MM.1S (cell line): ENCODE data around the gene SH3TC2.

Experiments used
- DNase-seq: peaks from one replicate; pipeline ENCODE4 v3.0.0-alpha.2; 2015
- H2AFZ ChIP-seq: fragments of 300-600 bp; sonication (generic); 2 replicates; pipeline ENCODE4 v1.6.0; 2016; ENCODE audit warnings: antibody characterized with exemption, low read length
- H3F3A ChIP-seq: fragments of 300-600 bp; sonication (generic); 2 replicates; pipeline ENCODE4 v1.6.1; 2016; ENCODE audit warnings: mild to moderate bottlenecking, antibody characterized with exemption, low read length, moderate library complexity, mixed read lengths; ENCODE audit not compliant: insufficient read depth
- H3K27ac ChIP-seq: fragments of 300-600 bp; sonication (generic); 2 replicates; pipeline ENCODE4 v1.5.1; 2016; ENCODE audit warnings: mild to moderate bottlenecking, low read length
- H3K27me3 ChIP-seq: fragments of 300-600 bp; sonication (generic); replicated peaks from 2 replicates; pipeline ENCODE4 v1.6.0; 2016; ENCODE audit warnings: low read length; ENCODE audit not compliant: insufficient read depth
- H3K36me3 ChIP-seq: fragments of 300-600 bp; sonication (generic); replicated peaks from 2 replicates; pipeline ENCODE4 v1.6.1; 2016; ENCODE audit warnings: mild to moderate bottlenecking, low read length, mixed read lengths; ENCODE audit not compliant: insufficient read depth
- H3K4me1 ChIP-seq: fragments of 300-600 bp; sonication (generic); 2 replicates; pipeline ENCODE4 v1.6.1; 2016; ENCODE audit warnings: low read length, mixed read lengths
- H3K4me2 ChIP-seq: fragments of 300-600 bp; sonication (generic); 2 replicates; pipeline ENCODE4 v1.6.0; 2016; ENCODE audit warnings: low read depth, low read length
- H3K4me3 ChIP-seq: fragments of 300-600 bp; sonication (generic); 2 replicates; pipeline ENCODE4 v1.5.1; 2016; ENCODE audit warnings: low read length, mixed read lengths
- H3K79me2 ChIP-seq: fragments of 300-600 bp; sonication (generic); 2 replicates; pipeline ENCODE4 v1.6.1; 2016; ENCODE audit warnings: mixed run types, low read length, mixed read lengths
- H3K9ac ChIP-seq: fragments of 300-600 bp; sonication (generic); 2 replicates; pipeline ENCODE4 v1.6.1; 2016; ENCODE audit warnings: low read length, mixed read lengths
- H3K9me2 ChIP-seq: fragments of 300-600 bp; sonication (generic); replicated peaks from 2 replicates; pipeline ENCODE4 v1.6.1; 2016; ENCODE audit warnings: mild to moderate bottlenecking, low read length, mixed read lengths; ENCODE audit not compliant: insufficient read depth
- H3K9me3 ChIP-seq: fragments of 300-600 bp; sonication (generic); replicated peaks from 2 replicates; pipeline ENCODE4 v1.6.1; 2016; ENCODE audit warnings: mild to moderate bottlenecking, low read length, mixed read lengths; ENCODE audit not compliant: insufficient read depth
- H4K20me1 ChIP-seq: fragments of 300-600 bp; sonication (generic); 2 replicates; pipeline ENCODE4 v1.6.1; 2016; ENCODE audit warnings: mild to moderate bottlenecking, low read length, moderate library complexity, mixed read lengths; ENCODE audit not compliant: insufficient read depth
- EZH2 ChIP-seq: fragments of 300-600 bp; sonication (generic); optimal IDR thresholded peaks from 2 replicates; pipeline ENCODE3; 2017; ENCODE audit warnings: low read depth, mild to moderate bottlenecking, antibody characterized with exemption, low read length, mixed read lengths
- EZH2phosphoT487 ChIP-seq: fragments of 300-600 bp; sonication (generic); IDR thresholded peaks from 2 replicates; pipeline ENCODE4 v1.6.1; 2018; ENCODE audit warnings: antibody characterized with exemption, low read length
- TF ChIP-seq, protein P1 (sequence below): fragments of 300-600 bp; sonication (generic); IDR thresholded peaks from 2 replicates; pipeline ENCODE4 v1.5.1; 2016; ENCODE audit warnings: antibody characterized with exemption, low read length, mixed read lengths

SH3TC2 gene

GRCh38 chr5:149073213-149073612 lies 10.4 kb upstream of the SH3TC2 start:
- H3K79me2 ChIP-seq, result no peaks in the 10 kb centered on the region
- TF ChIP-seq EZH2phosphoT487 (no peak), EZH2 (no peak)
- TF ChIP-seq, protein P1, sequence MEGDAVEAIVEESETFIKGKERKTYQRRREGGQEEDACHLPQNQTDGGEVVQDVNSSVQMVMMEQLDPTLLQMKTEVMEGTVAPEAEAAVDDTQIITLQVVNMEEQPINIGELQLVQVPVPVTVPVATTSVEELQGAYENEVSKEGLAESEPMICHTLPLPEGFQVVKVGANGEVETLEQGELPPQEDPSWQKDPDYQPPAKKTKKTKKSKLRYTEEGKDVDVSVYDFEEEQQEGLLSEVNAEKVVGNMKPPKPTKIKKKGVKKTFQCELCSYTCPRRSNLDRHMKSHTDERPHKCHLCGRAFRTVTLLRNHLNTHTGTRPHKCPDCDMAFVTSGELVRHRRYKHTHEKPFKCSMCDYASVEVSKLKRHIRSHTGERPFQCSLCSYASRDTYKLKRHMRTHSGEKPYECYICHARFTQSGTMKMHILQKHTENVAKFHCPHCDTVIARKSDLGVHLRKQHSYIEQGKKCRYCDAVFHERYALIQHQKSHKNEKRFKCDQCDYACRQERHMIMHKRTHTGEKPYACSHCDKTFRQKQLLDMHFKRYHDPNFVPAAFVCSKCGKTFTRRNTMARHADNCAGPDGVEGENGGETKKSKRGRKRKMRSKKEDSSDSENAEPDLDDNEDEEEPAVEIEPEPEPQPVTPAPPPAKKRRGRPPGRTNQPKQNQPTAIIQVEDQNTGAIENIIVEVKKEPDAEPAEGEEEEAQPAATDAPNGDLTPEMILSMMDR, result no peak
- DNase-seq, result no peak
- H3F3A ChIP-seq, result no peaks in the 10 kb centered on the region
- H3K9ac ChIP-seq, result no peak overlapping the region
- H2AFZ ChIP-seq, result no peak overlapping the region
- H3K4me2 ChIP-seq, result no peak overlapping the region
- no peaks in the 10 kb centered on the region for H3K9me2 ChIP-seq
- no peaks in the 10 kb centered on the region for H3K36me3 ChIP-seq
- no peak overlapping the region for H3K4me3 ChIP-seq
- no peak overlapping the region for H3K27ac ChIP-seq
- no peaks in the 10 kb centered on the region for H3K4me1 ChIP-seq
- no peaks in the 10 kb centered on the region for H4K20me1 ChIP-seq
- no peaks in the 10 kb centered on the region for H3K27me3 ChIP-seq
- H3K9me3 ChIP-seq, result no peaks in the 10 kb centered on the region

- no peaks in the 10 kb centered on the region for H4K20me1 ChIP-seq
- H3K4me2 ChIP-seq, result no peak overlapping the region
- DNase-seq, result no peak
- H3K4me3 ChIP-seq, result no peak overlapping the region
- no peak overlapping the region for H3K9ac ChIP-seq
- H3K27me3 ChIP-seq, result no peaks in the 10 kb centered on the region
- H3F3A ChIP-seq, result no peaks in the 10 kb centered on the region
- no peaks in the 10 kb centered on the region for H3K4me1 ChIP-seq
- no peaks in the 10 kb centered on the region for H3K36me3 ChIP-seq
- TF ChIP-seq EZH2phosphoT487 (no peak), EZH2 (no peak)
- TF ChIP-seq, protein P1, result no peak
- no peaks in the 10 kb centered on the region for H3K9me3 ChIP-seq
- no peaks in the 10 kb centered on the region for H3K79me2 ChIP-seq
- no peak overlapping the region for H2AFZ ChIP-seq
- H3K27ac ChIP-seq, result no peak overlapping the region
- H3K9me2 ChIP-seq, result no peaks in the 10 kb centered on the region
Observed at GRCh38 chr5:149072791-149073190, 9.9 kb upstream of the SH3TC2 start.

DNA sequence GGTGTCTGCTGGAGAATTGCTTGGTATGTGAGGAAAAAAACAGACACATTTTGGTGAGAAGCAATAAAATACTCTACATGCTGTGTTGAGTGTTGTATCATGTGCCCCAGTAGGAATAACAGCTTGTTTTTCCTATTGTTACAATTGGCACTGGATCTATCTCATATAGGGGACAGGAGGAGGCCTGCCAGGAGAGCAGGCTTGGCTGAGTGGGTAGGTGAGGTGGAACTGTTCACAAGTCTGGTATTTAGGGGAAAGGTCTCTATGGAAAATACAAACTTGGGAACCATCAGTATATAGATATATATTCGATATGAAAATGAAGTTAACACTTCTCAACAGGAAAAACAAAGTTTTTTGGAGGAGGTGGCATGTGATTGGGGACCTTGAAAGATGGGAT lies 9.5 kb upstream of the SH3TC2 start:
- Histone ChIP-seq H2AFZ (no peak overlapping the region), H3K27me3 (no peaks in the 10 kb centered on the region), H3F3A (no peaks in the 10 kb centered on the region), H3K4me2 (no peak overlapping the region), H4K20me1 (no peaks in the 10 kb centered on the region), H3K9me3 (no peaks in the 10 kb centered on the region), H3K4me3 (no peak overlapping the region), H3K36me3 (no peaks in the 10 kb centered on the region), H3K27ac (no peak overlapping the region), H3K9me2 (no peaks in the 10 kb centered on the region), H3K4me1 (no peaks in the 10 kb centered on the region), H3K79me2 (no peaks in the 10 kb centered on the region), H3K9ac (no peak overlapping the region)
- TF ChIP-seq EZH2 (no peak), EZH2phosphoT487 (no peak)
- TF ChIP-seq, protein P1, result no peak
- no peak for DNase-seq
